PC-9 (cell line): ENCODE measurements around the gene MBD5. TPM values are rescaled to one million over a fixed set of nuclear protein-coding genes. Genes with fewer than 3 reads are reported as not detected.

ENCODE experiments used
- BruUV-seq: library from RNA; stranded (reverse); fragments of 400-500 nt; replicated peaks from 2 replicates; lab custom pipeline; 2021; lab: Mats Ljungman, UMichigan
- CTCF ChIA-PET: fragments of 300-600 bp; sonication (Branson Sonifier 250); formaldehyde crosslinking; loops from one replicate; lab custom pipeline; 2022; ENCODE audit warnings: antibody characterized with exemption; lab: Charles Lee
- POLR2A ChIA-PET: fragments of 300-600 bp; sonication (Branson Sonifier 250); formaldehyde crosslinking; loops from one replicate; lab custom pipeline; 2022; ENCODE audit warnings: antibody characterized with exemption; ENCODE audit not compliant: unreplicated experiment; lab: Charles Lee
- DNase-seq, 2 experiments: peaks; one replicate each; pipeline versions ENCODE4 v3.0.0 to v3.0.0-alpha.2; 2015 to 2022; ENCODE audit warnings: mixed read lengths in 1 of 2
- H2AFZ ChIP-seq: fragments of 200-600 bp; sonication (generic); 2 replicates; pipeline ENCODE4 v1.8.1; 2017; ENCODE audit warnings: antibody characterized with exemption
- H3F3A ChIP-seq: fragments of 200-600 bp; sonication (generic); 2 replicates; pipeline ENCODE4 v1.8.1; 2017; ENCODE audit warnings: antibody characterized with exemption, mild to moderate bottlenecking, low read depth; ENCODE audit not compliant: insufficient read depth
- H3K27ac ChIP-seq: fragments of 200-600 bp; sonication (generic); 2 replicates; pipeline ENCODE4 v1.6.1; 2016; ENCODE audit warnings: mixed run types
- H3K27me3 ChIP-seq: fragments of 200-600 bp; sonication (generic); 2 replicates; pipeline ENCODE4 v1.6.1; 2016; ENCODE audit warnings: low read depth, mixed run types; ENCODE audit not compliant: insufficient read depth
- H3K36me3 ChIP-seq: fragments of 200-600 bp; sonication (generic); 2 replicates; pipeline ENCODE4 v1.6.1; 2016; ENCODE audit warnings: low read depth, mixed run types
- H3K4me1 ChIP-seq: fragments of 200-600 bp; sonication (generic); replicated peaks from 2 replicates; pipeline ENCODE4 v1.6.1; 2016; ENCODE audit warnings: mixed run types; ENCODE audit not compliant: insufficient read depth
- H3K4me2 ChIP-seq: fragments of 200-600 bp; sonication (generic); 2 replicates; pipeline ENCODE4 v1.6.1; 2017; ENCODE audit warnings: mixed run types
- H3K4me3 ChIP-seq: fragments of 200-600 bp; sonication (generic); 2 replicates; pipeline ENCODE4 v1.6.1; 2016; ENCODE audit warnings: mixed run types
- H3K79me2 ChIP-seq: fragments of 200-600 bp; sonication (generic); 2 replicates; pipeline ENCODE4 v1.6.1; 2017; ENCODE audit warnings: low read depth, mixed run types
- H3K9me2 ChIP-seq: fragments of 200-600 bp; sonication (generic); 2 replicates; pipeline ENCODE4 v1.8.1; 2017; ENCODE audit warnings: mild to moderate bottlenecking; ENCODE audit not compliant: insufficient read depth
- H3K9me3 ChIP-seq: fragments of 200-600 bp; sonication (generic); 2 replicates; pipeline ENCODE4 v1.8.1; 2016; ENCODE audit warnings: low read depth; ENCODE audit not compliant: insufficient read depth
- H4K20me1 ChIP-seq: fragments of 200-600 bp; sonication (generic); 2 replicates; pipeline ENCODE4 v1.8.1; 2017; ENCODE audit not compliant: insufficient read depth
- CTCF ChIP-seq: fragments of 200-600 bp; sonication (generic); conservative IDR thresholded peaks from 2 replicates; pipeline ENCODE4 v1.6.1; 2017; ENCODE audit warnings: mixed run types, antibody characterized with exemption, mild to moderate bottlenecking, moderate library complexity
- EZH2 ChIP-seq: fragments of 200-600 bp; sonication (generic); IDR thresholded peaks from 2 replicates; pipeline ENCODE4 v1.8.0; 2017; ENCODE audit warnings: antibody characterized with exemption, low read depth
- intact Hi-C: fragments of 100-400 bp; cut with micrococcal nuclease; formaldehyde crosslinking; loops from one replicate; pipeline ENCODE4 v1.10.0; 2022; ENCODE audit not compliant: unreplicated experiment
- total RNA-seq: library from RNA; stranded (reverse); gene quantifications from 2 replicates; pipeline ENCODE4 v1.2.3, GENCODE V29; 2021

MBD5 gene
- total RNA-seq, 1 experiment from 2014 or later, result 46.5 TPM

- BruUV-seq, result no TSS peak
- DNase-seq, result no peak
- Histone ChIP-seq H3K9me3 (no peaks in the 10 kb centered on the region), H3K79me2 (no peaks in the 10 kb centered on the region), H2AFZ (no peak overlapping the region), H3K4me1 (no peaks in the 10 kb centered on the region), H3K4me2 (no peak overlapping the region), H3K27ac (no peak overlapping the region), H4K20me1 (no peaks in the 10 kb centered on the region), H3F3A (no peaks in the 10 kb centered on the region), H3K27me3 (no peaks in the 10 kb centered on the region), H3K4me3 (no peak overlapping the region), H3K9me2 (no peaks in the 10 kb centered on the region), H3K36me3 (no peaks in the 10 kb centered on the region)
- POLR2A ChIA-PET, result interaction anchor here (0.7 kb wide), 1 partner anchor 44 kb away, joined by 5 read pairs; no protein-coding TSS in a partner anchor
- CTCF ChIA-PET, result no interaction called here
- intact Hi-C loops, result no loop called here
- TF ChIP-seq CTCF (no peak), EZH2 (no peak)
Measured at GRCh38 chr2:148032215-148032614, 11.3 kb downstream of the MBD5 start.

GRCh38 chr2:148039783-148040182 lies 18.9 kb downstream of the MBD5 start:
- no peak overlapping the region for H3K4me3 ChIP-seq
- no peaks in the 10 kb centered on the region for H3K9me3 ChIP-seq
- H3K9me2 ChIP-seq, result no peaks in the 10 kb centered on the region
- POLR2A ChIA-PET, result interaction anchor here (0.6 kb wide), 1 partner anchor 690 kb away, joined by 4 read pairs; no protein-coding TSS in a partner anchor
- H3K36me3 ChIP-seq, result no peaks in the 10 kb centered on the region
- no peaks in the 10 kb centered on the region for H3K27me3 ChIP-seq
- H3K4me1 ChIP-seq, result no peaks in the 10 kb centered on the region
- H4K20me1 ChIP-seq, result no peaks in the 10 kb centered on the region
- no peaks in the 10 kb centered on the region for H3K79me2 ChIP-seq
- TF ChIP-seq CTCF, result no peak
- TF ChIP-seq EZH2, result no peak
- H2AFZ ChIP-seq, result no peak overlapping the region
- no peak overlapping the region for H3K27ac ChIP-seq
- H3K4me2 ChIP-seq, result no peak overlapping the region
- H3F3A ChIP-seq, result no peaks in the 10 kb centered on the region
- DNase-seq, result no peak
- intact Hi-C loops, result no loop called here
- no TSS peak for BruUV-seq
- CTCF ChIA-PET, result no interaction called here

GRCh38 chr2:148042219-148042618 lies 21.3 kb downstream of the MBD5 start:
- Histone ChIP-seq H3K9me3 (no peaks in the 10 kb centered on the region), H3K4me1 (no peaks in the 10 kb centered on the region), H3K4me2 (no peak overlapping the region), H3K79me2 (no peaks in the 10 kb centered on the region), H3K27ac (no peak overlapping the region), H2AFZ (no peak overlapping the region), H3K27me3 (no peaks in the 10 kb centered on the region), H3K9me2 (no peaks in the 10 kb centered on the region), H3F3A (no peaks in the 10 kb centered on the region), H4K20me1 (no peaks in the 10 kb centered on the region), H3K36me3 (no peaks in the 10 kb centered on the region), H3K4me3 (no peak overlapping the region)
- no peak for DNase-seq
- ChIA-PET POLR2A (interaction anchor here (0.7 kb wide), 1 partner anchor 1471 kb away, joined by 3 read pairs; no protein-coding TSS in a partner anchor), CTCF (no interaction called here)
- no TSS peak for BruUV-seq
- intact Hi-C loops, result no loop called here
- TF ChIP-seq CTCF (no peak), EZH2 (no peak)
